Fibroblast of upper back skin (primary cell): ENCODE measurements around the gene ZNF774.
"Not testable (repeated sequence)": the region's sequence is repeated elsewhere in the genome, so short reads cannot be mapped to it uniquely, and the experiment has no call there.

Experiments
- DNase-seq: peaks from one replicate; pipeline ENCODE4 v3.0.0-alpha.2; 2013

The ZNF774 gene

GRCh38 chr15:90393040-90393439, 41.0 kb downstream of the ZNF774 start:
- no peak for DNase-seq

GRCh38 chr15:90394074-90394473, 42.0 kb downstream of the ZNF774 start:
- no peak for DNase-seq

- DNase-seq, result no peak
Observed at GRCh38 chr15:90394748-90395442, 42.8 kb downstream of the ZNF774 start.

GRCh38 chr15:90396321-90396720, 44.2 kb downstream of the ZNF774 start:
- no peak for DNase-seq

GRCh38 chr15:90400005-90400758, 48.1 kb downstream of the ZNF774 start:
- DNase-seq, result no peak

- peak; percentile 89 for DNase-seq
Observed at GRCh38 chr15:90400759-90401314, 48.8 kb downstream of the ZNF774 start.

GRCh38 chr15:90401495-90401894, 49.4 kb downstream of the ZNF774 start:
- DNase-seq, result no peak

GRCh38 chr15:90402223-90402622, 50.1 kb downstream of the ZNF774 start:
- DNase-seq, result peak; percentile 90

GRCh38 chr15:90402767-90403166, 50.7 kb downstream of the ZNF774 start:
- DNase-seq, result no peak

GRCh38 chr15:90405055-90405607, 53.0 kb downstream of the ZNF774 start:
- no peak for DNase-seq

GRCh38 chr15:90407336-90407735, 55.3 kb downstream of the ZNF774 start:
- no peak for DNase-seq

- peak; percentile 13 for DNase-seq
Observed at GRCh38 chr15:90407871-90408317, 55.8 kb downstream of the ZNF774 start.

- no peak for DNase-seq
Observed at GRCh38 chr15:90408657-90409056, 56.6 kb downstream of the ZNF774 start.

- not testable (repeated sequence) for DNase-seq
Observed at GRCh38 chr15:90409587-90409986, 57.5 kb downstream of the ZNF774 start.

- not testable (repeated sequence) for DNase-seq
Observed at GRCh38 chr15:90410316-90410715, 58.2 kb downstream of the ZNF774 start.

- no peak for DNase-seq
Observed at GRCh38 chr15:90411176-90411575, 59.1 kb downstream of the ZNF774 start.
